NCI-H2227 (cell line): Measurements from ENCODE around the gene KIRREL3.
A peak's percentile ranks its signal among the peaks of the same experiment; 100 is the strongest.

ENCODE experiments used
- DNase-seq: peaks from one replicate; lab custom pipeline; 2025; ENCODE audit not compliant: unreplicated experiment; lab: John Stamatoyannopoulos, UW

Gene KIRREL3

GRCh38 chr11:126588630-126589491 is 411.7 kb downstream of the KIRREL3 start:
- peak; percentile 9 for DNase-seq

DNA sequence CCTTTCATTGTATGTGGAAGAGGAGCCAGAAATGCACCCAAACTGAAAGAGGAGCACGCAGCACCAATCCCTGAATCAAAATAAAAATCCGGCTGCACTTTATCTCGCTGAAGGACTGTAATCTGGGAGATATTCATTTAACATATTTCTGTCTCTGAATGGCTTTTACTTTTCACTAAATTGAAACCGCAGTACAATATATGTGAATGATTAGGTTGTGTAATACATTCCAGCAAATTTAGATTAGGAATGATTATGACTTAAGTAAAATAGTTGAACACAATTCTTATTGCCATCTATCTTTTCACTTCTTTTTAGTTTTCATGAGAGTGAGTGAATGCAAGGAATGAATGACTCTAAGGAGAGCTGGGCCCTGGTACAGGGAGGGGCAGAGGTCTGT is 413.0 kb downstream of the KIRREL3 start:
- no peak for DNase-seq

DNA sequence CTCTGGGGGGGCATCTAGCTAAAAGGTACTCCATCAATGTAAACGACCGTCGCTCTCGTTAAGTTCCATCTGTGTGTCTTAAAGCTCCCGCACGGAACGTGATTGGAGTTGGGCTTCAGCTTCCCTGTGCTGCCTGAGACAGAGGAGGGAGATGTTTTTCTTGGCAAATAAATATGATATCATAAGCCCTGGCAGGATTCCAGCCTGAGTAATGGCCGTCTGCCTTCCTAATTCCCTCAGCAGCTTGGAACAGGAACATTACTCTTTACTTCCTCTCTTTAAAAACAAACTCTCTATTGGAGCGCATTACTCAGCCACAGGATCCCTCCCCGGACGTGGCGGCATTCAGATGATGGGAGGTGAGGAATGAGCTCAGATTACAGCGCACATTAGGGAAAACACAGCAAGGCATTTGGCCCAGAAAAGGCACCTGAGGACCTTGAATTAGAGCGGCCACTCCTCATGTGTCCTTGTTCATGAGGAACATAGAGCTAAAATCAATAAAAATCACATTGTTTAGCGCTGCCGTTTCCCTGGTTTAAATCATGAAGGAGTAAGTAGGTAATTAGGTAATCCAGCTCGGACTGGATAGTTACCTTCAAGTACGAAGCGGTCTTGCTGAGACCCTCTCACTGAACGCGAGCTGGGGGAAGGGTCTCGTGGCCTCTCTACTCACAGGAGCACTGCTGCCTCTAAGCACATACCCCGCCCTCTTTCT is 414.6 kb downstream of the KIRREL3 start:
- peak; percentile 62 for DNase-seq

DNA sequence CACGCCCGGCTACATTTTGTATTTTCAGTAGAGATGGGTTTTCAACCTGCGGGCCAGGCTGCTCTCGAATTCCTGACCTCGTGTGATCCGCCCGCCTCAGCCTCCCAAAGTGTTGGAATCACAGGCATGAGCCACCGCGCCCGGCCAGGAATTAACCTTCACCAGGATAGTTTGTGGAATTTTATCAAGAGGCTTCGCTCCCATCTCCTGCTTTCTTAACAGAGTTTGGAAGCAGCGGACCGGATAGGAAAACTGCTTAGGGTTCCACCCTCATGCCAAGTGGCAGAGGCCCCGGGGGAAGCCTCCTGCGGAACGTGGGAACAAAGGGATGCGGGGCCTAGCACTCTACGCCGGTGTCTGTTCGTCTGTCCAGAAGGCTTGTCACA is 415.2 kb downstream of the KIRREL3 start:
- no peak for DNase-seq

DNA sequence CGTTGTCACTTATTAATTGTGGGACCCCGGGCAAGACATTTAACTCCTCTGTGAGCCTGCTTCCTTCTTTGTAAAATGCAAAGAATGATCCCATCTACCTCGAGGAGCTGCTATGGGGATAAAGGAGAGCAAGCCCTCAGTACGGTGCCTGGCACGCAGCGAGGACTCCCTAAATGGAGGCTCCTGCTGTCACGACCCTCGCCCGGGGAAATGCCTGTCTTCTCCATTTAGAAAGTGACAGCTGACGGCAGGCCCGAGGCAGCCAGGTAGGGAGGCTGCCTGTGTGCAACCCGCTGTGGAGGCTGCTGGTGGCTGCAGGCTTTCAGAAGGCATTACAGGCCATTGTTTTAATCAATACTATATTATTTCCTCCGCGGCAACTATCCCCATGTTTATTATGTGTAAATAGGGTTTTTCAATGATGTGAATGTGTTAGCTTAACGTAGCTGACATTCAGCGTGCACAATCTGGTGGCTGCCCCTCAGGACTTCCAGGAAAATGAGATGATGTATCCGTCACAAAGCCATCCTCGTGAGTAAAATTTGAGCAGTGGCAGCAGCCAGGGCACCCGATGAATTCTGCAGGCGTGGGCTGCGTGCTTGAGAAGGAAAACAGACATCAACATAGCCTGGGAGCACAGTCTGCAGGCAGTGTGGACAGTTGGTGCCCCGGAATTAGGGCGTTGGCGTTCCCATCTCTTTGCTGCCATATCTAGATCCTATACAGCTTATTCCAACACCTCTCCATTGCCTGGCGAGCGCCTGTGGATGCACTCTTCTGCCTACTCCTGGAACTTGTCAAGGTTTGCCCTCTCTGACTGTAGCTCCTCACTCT is 416.8 kb downstream of the KIRREL3 start:
- DNase-seq = no peak

DNA sequence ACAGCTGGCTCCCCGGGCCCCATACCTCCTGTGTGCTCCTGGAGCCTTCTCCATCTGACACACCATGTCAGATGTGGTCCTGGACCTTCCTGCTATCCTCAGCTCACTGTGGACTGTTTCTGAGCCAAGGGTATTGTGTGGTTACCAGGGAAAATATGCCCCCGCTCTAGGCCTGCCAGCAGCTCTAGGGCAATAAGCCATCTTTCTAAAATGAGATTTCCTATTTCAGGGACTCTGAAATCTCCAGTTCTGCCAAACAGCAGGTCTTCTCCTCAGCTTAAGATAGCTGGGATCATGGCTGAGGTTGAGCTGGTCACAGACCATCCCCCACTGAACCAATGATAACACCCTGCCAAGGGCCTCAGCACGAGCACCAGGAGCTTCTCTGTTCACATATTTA is 417.5 kb downstream of the KIRREL3 start:
- DNase-seq = no peak

DNA sequence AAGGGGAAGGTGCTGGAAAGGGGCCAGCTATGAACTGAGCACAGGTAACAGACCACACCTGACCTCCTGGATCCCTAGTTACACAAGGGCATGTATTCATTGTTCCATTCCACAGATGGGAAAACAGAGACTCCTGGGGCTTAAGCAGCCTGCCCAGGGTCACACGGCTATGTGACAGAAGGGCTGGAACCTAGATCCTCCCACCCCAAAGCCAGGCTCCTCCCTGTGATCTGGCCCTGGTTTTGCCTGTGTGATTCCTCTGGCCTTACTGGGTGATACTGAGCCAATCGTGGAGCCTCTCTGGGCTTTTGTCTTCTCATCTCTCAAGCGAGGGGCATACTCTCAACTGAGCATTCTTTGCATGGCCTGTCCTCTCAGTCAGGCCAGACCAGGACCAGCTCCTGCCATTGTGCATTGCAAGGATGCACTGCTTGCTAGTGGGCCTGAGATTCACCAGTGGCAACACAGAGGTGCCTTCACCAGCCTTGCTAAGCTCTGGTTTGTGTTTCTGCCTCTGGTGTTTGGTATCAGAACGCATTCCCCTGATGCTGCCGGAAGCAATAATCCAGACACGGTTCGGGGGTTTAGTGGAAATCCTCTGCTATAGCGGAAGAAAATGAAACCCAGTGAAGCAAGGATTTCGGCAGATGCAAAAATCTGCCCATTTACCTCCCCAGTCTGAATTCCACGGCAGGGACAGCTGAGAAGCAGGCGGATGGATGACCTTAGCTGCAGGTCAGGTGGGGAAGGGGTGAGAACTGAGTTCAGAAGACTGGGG is 418.5 kb downstream of the KIRREL3 start:
- DNase-seq = no peak

DNA sequence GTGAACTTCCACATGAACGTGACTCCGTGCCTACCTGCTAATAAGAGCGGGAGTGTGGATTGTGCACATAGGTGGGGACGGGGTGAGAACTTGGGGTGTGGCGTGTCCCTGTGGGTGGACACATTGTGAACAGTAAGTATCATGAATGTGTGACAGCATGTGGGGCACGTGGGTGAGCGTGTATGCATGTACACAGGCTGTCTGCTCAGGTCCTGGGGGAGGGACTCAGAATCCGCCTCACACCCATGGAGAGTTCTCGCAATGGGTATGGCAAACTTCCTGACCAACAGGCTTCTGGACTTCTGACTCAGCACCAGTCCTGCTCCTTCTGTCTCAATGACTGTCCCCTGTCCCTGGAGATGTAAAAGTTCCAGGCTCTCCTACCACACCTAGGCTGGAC is 422.1 kb downstream of the KIRREL3 start:
- DNase-seq = no peak

- no peak for DNase-seq
These were observed 422.5 kb downstream of the KIRREL3 start for GRCh38 chr11:126578021-126578420.

DNA sequence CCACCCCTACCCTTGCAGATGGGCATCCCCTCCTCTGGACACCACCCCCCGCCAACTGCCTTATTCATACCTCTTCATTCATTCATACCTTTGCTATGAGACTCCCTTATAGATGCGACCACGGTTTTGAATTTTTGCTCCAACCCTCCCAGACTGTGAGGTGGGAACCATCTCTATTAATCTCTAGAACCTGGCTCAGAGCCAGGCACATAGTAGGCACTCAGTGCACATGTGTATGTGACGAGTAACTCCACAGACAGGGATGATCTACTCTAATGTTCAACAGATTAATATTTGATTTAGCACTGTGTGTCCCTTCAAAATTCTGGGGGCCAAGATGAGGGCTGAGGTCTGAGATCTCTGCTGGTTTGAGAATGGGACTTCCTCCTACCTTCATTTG is 424.7 kb downstream of the KIRREL3 start:
- DNase-seq = no peak

DNA sequence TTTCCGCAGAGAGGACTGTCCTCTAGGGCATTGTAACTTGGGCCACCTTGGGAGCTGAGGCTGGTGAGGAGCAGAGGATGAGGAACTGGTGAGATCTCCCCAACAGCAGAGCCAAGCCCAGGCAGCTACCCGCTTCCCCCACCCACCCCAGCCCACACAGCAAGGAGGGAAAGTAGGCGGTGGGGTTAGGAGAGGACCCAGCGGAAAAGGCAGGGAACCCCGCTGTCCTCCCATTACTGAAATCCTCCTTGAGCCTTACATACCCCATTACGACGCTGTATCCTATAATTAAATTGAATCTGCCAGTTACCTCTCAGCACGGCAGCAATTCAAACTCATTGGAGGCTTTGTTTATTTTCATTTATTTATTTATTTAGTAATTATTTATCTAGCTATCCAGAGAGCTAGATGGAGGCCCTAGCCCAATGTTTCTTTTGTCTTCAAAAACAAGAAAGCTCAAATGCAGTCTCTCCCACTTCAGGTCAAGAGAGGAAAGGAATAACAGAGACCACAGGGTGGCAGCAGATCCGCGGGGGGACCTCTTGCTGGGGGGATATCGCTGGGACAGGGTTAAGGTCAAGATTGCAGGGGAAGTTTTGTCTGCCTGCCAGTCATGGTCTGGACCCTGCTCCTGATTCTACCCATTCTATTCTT is 427.1 kb downstream of the KIRREL3 start:
- DNase-seq = peak; percentile 61

GRCh38 chr11:126570489-126570888 is 430.1 kb downstream of the KIRREL3 start:
- no peak for DNase-seq

GRCh38 chr11:126567419-126567818 is 433.2 kb downstream of the KIRREL3 start:
- DNase-seq = no peak

- no peak for DNase-seq
These were observed 436.0 kb downstream of the KIRREL3 start for GRCh38 chr11:126564566-126564965.

GRCh38 chr11:126561327-126561893 is 439.2 kb downstream of the KIRREL3 start:
- no peak for DNase-seq

DNA sequence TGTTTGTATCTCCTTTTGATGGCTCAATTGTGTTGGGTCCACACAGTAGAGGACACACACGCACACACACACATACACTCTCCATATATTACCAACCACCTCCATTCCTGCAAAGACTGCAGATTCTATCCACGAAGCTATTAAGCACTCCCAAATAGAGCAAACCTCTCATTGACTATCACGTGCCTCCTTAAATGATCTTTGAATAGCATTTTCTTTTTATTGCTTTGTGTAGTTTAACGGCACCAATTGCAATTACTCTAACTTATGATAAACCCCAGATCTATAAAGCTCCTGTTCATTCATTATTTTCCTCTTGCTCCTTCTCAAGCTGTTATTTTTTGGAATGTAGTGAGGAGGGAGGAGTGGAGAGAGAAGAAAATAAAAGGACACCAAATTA is 440.3 kb downstream of the KIRREL3 start:
- DNase-seq = peak; percentile 27

- DNase-seq = peak; percentile 35
These were observed 451.7 kb downstream of the KIRREL3 start for GRCh38 chr11:126548581-126549550.

- no peak for DNase-seq
These were observed 452.9 kb downstream of the KIRREL3 start for GRCh38 chr11:126547691-126548090.

DNA sequence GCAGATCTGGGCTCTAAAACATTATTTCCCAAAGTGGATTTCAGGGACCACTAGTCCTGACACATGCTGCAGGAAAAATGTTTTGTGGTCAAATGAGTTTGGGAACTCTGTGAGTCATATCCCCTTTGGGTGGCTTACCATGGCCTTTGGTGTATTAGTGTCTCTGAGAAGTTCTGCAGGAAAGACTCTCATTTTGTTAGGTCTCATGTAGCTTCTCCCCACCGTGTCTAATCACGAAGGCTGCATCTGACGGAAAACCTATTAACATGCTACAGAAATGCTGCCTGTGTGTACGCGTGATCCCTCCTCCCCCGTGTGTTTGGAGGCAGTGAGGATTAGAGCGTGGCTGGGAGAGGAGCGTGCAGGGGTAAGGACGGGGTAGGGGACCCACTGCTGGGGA is 453.4 kb downstream of the KIRREL3 start:
- DNase-seq = no peak
